ENCODE data around the gene PKN3. TPM values are rescaled to one million over a fixed set of nuclear protein-coding genes. Genes with fewer than 3 reads are reported as not detected.

Gene PKN3
- polyA plus RNA-seq, 1 donor from 2014 or later = 0.06 TPM

- Histone ChIP-seq H2AFZ (ENCODE audit: low read depth, low read length) (no peak overlapping the region), H3K9ac (ENCODE audit: low read length) (no peak overlapping the region), H3K27ac (ENCODE audit: low read length) (no peak overlapping the region), H3K9me2 (ENCODE audit: insufficient read depth, low read length) (no peaks in the 10 kb centered on the region), H4K20me1 (ENCODE audit: insufficient read depth) (no peaks in the 10 kb centered on the region), H3K36me3 (ENCODE audit: insufficient read depth, low read length) (no peaks in the 10 kb centered on the region), H3K9me3 (ENCODE audit: low read length) (no peaks in the 10 kb centered on the region), H3K4me2 (ENCODE audit: low read length) (no peak overlapping the region), H3K27me3 (ENCODE audit: insufficient read depth, low read depth, low read length) (peaks cover 3% of the 10 kb centered on the region), H3F3A (ENCODE audit: insufficient read depth, low read length, poor library complexity, severe bottlenecking) (no peaks in the 10 kb centered on the region), H3K4me3 (ENCODE audit: low read length) (no peak overlapping the region), H3K79me2 (replicated peaks; ENCODE audit: insufficient read depth, low read length) (no peaks in the 10 kb centered on the region)
- TF ChIP-seq SMC3 (conservative IDR thresholded peaks at IDR 0.05; ENCODE audit: poor library complexity) = no peak
- TF ChIP-seq TAF1 (IDR thresholded peaks at IDR 0.05; ENCODE audit: low read depth) = no peak
- TF ChIP-seq EZH2 (IDR thresholded peaks at IDR 0.05; ENCODE audit: borderline replicate concordance, insufficient read depth, low read length, poor library complexity, severe bottlenecking) = no peak
- TF ChIP-seq EP300 (conservative IDR thresholded peaks at IDR 0.05; ENCODE audit: poor library complexity, severe bottlenecking) = no peak
- no peak for TF ChIP-seq POLR2AphosphoS5 (IDR thresholded peaks at IDR 0.05)
- TF ChIP-seq MXI1 (conservative IDR thresholded peaks at IDR 0.05; ENCODE audit: poor library complexity, severe bottlenecking) = no peak
- TF ChIP-seq RAD21 (conservative IDR thresholded peaks at IDR 0.05) = no peak
- TF ChIP-seq CTCF (IDR thresholded peaks at IDR 0.05; ENCODE audit: poor library complexity, severe bottlenecking) = no peak
- TF ChIP-seq REST (IDR thresholded peaks at IDR 0.05; ENCODE audit: borderline replicate concordance) = no peak
These were observed 2.0 kb downstream of the PKN3 start for GRCh38 chr9:128704356-128704670.

- no peak overlapping the region for H2AFZ ChIP-seq (ENCODE audit: low read depth, low read length)
- H3F3A ChIP-seq (ENCODE audit: insufficient read depth, low read length, poor library complexity, severe bottlenecking) = no peaks in the 10 kb centered on the region
- no peaks in the 10 kb centered on the region for H3K79me2 ChIP-seq (replicated peaks; ENCODE audit: insufficient read depth, low read length)
- H3K27me3 ChIP-seq (ENCODE audit: insufficient read depth, low read depth, low read length) = peaks cover 3% of the 10 kb centered on the region
- no peak overlapping the region for H3K4me2 ChIP-seq (ENCODE audit: low read length)
- no peak overlapping the region for H3K4me3 ChIP-seq (ENCODE audit: low read length)
- H3K9ac ChIP-seq (ENCODE audit: low read length) = no peak overlapping the region
- H4K20me1 ChIP-seq (ENCODE audit: insufficient read depth) = no peaks in the 10 kb centered on the region
- no peaks in the 10 kb centered on the region for H3K9me3 ChIP-seq (ENCODE audit: low read length)
- no peak overlapping the region for H3K27ac ChIP-seq (ENCODE audit: low read length)
- H3K9me2 ChIP-seq (ENCODE audit: insufficient read depth, low read length) = no peaks in the 10 kb centered on the region
- no peaks in the 10 kb centered on the region for H3K36me3 ChIP-seq (ENCODE audit: insufficient read depth, low read length)
- TF ChIP-seq CTCF (IDR thresholded peaks at IDR 0.05; ENCODE audit: poor library complexity, severe bottlenecking) (no peak), RAD21 (conservative IDR thresholded peaks at IDR 0.05) (no peak), EP300 (conservative IDR thresholded peaks at IDR 0.05; ENCODE audit: poor library complexity, severe bottlenecking) (no peak), SMC3 (conservative IDR thresholded peaks at IDR 0.05; ENCODE audit: poor library complexity) (no peak), POLR2AphosphoS5 (IDR thresholded peaks at IDR 0.05) (no peak)
These were observed 3.0 kb downstream of the PKN3 start for GRCh38 chr9:128705051-128705965.
